Measurements from ENCODE around the gene C14orf93. TPM values are rescaled to one million over a fixed set of nuclear protein-coding genes. Genes with fewer than 3 reads are reported as not detected.

C14orf93 gene
- total RNA-seq, 4 donors from 2014 or later = 3.7 to 16.2 (median 6.7) TPM

GRCh38 chr14:23023795-23024152 lies 13.8 kb upstream of the C14orf93 start:
- Histone ChIP-seq H3K4me1 (peaks cover 5 to 7% of the 10 kb centered on the region in 2 donors), H3K27me3 (no peaks in the 10 kb centered on the region), H3K9me3 (no peaks in the 10 kb centered on the region), H3K27ac (no peak overlapping the region), H3K36me3 (peaks cover 0 to 48% of the 10 kb centered on the region in 2 donors), H3K4me3 (no peak overlapping the region)
- intact Hi-C loops (cut with DNase I; ENCODE audit: low total_unique reads) = no loop called here
- no peak for ATAC-seq
- DNase-seq = no peak
- TF ChIP-seq CTCF (IDR thresholded peaks at IDR 0.05 in 4 of 5, conservative IDR thresholded peaks at IDR 0.05 in 1 of 5) (no peak), POLR2A (IDR thresholded peaks at IDR 0.05) (no peak)
- in situ Hi-C loops (cut with MboI; ENCODE audit: low sequenced_read_pairs in 4 of 4) = no loop called here

GRCh38 chr14:23023022-23023794 lies 13.3 kb upstream of the C14orf93 start:
- DNase-seq = no peak
- Histone ChIP-seq H3K4me1 (peaks cover 3 to 5% of the 10 kb centered on the region in 2 donors), H3K9me3 (no peaks in the 10 kb centered on the region), H3K27ac (no peak overlapping the region), H3K27me3 (no peaks in the 10 kb centered on the region), H3K4me3 (no peak overlapping the region), H3K36me3 (peaks cover 0 to 42% of the 10 kb centered on the region in 2 donors)
- TF ChIP-seq CTCF (IDR thresholded peaks at IDR 0.05 in 4 of 5, conservative IDR thresholded peaks at IDR 0.05 in 1 of 5) (no peak), POLR2A (IDR thresholded peaks at IDR 0.05) (no peak)
- no peak for ATAC-seq
- in situ Hi-C loops (cut with MboI; ENCODE audit: low sequenced_read_pairs in 4 of 4) = no loop called here
- intact Hi-C loops (cut with DNase I; ENCODE audit: low total_unique reads) = no loop called here

DNA sequence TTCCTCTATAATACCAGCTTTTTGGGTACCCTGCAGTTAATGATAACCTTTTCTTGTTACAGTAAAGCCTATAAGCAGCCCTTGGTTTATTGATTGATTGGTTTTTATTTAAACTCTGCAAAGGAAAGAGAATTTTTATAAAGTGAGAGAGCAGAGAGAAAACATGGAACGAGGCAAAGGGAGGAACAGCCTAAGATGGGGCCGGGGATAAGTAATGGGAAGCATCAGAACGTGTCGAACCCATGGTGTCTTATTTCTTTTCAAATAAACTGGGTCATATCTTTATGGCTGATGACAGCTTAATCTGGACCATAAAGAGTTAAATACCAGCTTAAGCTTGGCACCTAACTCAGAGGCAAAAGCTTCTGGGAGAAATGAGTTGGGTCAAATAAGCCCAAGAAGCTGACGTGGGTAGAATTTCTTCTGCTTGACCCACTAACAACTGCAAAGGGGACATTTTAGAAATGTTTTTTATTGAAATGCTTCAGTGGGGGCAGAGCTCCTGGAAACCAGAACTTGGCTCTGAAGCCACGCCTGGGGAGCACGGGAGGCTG lies 12.0 kb upstream of the C14orf93 start:
- in situ Hi-C loops (cut with MboI; ENCODE audit: low sequenced_read_pairs in 4 of 4) = no loop called here
- TF ChIP-seq CTCF (IDR thresholded peaks at IDR 0.05 in 4 of 5, conservative IDR thresholded peaks at IDR 0.05 in 1 of 5) (no peak), POLR2A (IDR thresholded peaks at IDR 0.05) (no peak)

DNA sequence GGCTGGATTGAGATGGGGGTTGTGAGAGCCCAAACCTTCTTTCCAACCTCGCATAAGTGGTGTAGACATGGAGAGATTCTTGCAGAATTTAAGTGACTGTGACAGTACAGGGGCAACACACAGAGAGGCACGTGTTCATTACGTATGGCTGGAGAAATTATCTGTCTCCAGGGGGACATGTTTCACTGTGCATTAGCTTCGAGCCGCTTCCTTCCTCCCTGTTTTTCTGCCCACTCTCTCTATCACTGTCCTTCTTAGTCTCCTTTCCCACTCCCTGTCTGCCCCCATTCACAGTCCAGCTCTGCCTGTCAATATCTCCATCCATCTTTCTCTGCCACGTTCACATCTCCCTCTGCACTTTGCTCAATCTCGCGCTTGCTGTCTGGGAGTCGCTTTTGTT lies 11.5 kb upstream of the C14orf93 start:
- Histone ChIP-seq H3K27ac (no peak overlapping the region), H3K9me3 (no peaks in the 10 kb centered on the region), H3K27me3 (no peaks in the 10 kb centered on the region), H3K4me1 (peaks cover 0 to 3% of the 10 kb centered on the region in 2 donors), H3K36me3 (peaks cover 0 to 25% of the 10 kb centered on the region in 2 donors), H3K4me3 (no peak overlapping the region)
- TF ChIP-seq POLR2A (IDR thresholded peaks at IDR 0.05) = no peak
- TF ChIP-seq CTCF (IDR thresholded peaks at IDR 0.05 in 4 of 5, conservative IDR thresholded peaks at IDR 0.05 in 1 of 5) = no peak
- intact Hi-C loops (cut with DNase I; ENCODE audit: low total_unique reads) = no loop called here
- DNase-seq (no peak), ATAC-seq (no peak)
- in situ Hi-C loops (cut with MboI; ENCODE audit: low sequenced_read_pairs in 4 of 4) = no loop called here

More for the DNA sequence above, 12.0 kb upstream of the C14orf93 start:
- H3K36me3 ChIP-seq = peaks cover 0 to 30% of the 10 kb centered on the region in 2 donors
- H3K9me3 ChIP-seq = no peaks in the 10 kb centered on the region
- ATAC-seq (no peak), DNase-seq (no peak)
- H3K4me3 ChIP-seq = no peak overlapping the region
- no peak overlapping the region for H3K27ac ChIP-seq
- intact Hi-C loops (cut with DNase I; ENCODE audit: low total_unique reads) = no loop called here
- peaks cover 0 to 3% of the 10 kb centered on the region in 2 donors for H3K4me1 ChIP-seq
- no peaks in the 10 kb centered on the region for H3K27me3 ChIP-seq

Data from gastrocnemius medialis (tissue), 4 donors.